ENCODE measurements around the gene TMEM259. TPM values are rescaled to one million over a fixed set of nuclear protein-coding genes. Genes with fewer than 3 reads are reported as not detected.

The TMEM259 gene
- total and polyA plus RNA-seq, 2 of the 13 experiments (the other 11 are each of a cell fraction or from before 2014, with no cell fraction given) = 64.7 to 164 TPM

GRCh38 chr19:970695-971094, 50.2 kb downstream of the TMEM259 start (continued):
- TF ChIP-seq ZNF354B (CRISPR knock-in tag; IDR thresholded peaks at IDR 0.05) (no peak), ATRX (CRISPR knock-in tag; IDR thresholded peaks at IDR 0.05; ENCODE audit: borderline replicate concordance) (no peak), ZNF747 (CRISPR knock-in tag; IDR thresholded peaks at IDR 0.05; ENCODE audit: borderline replicate concordance) (no peak), PATZ1 (CRISPR knock-in tag; IDR thresholded peaks at IDR 0.05) (0 out of 2 replicates have a peak, but pooled peaks have one; percentile 27), ELF4 (CRISPR knock-in tag; IDR thresholded peaks at IDR 0.05; ENCODE audit: borderline replicate concordance) (no peak), POLR2AphosphoS5 (IDR thresholded peaks at IDR 0.05; ENCODE audit: low read depth, low read length) (no peak), HOXA3 (CRISPR knock-in tag; IDR thresholded peaks at IDR 0.05) (peak; percentile 20; the same call in 1 of the 2 replicates), DRAP1 (CRISPR knock-in tag; IDR thresholded peaks at IDR 0.05) (no peak), ZFP37 (CRISPR knock-in tag; IDR thresholded peaks at IDR 0.05; ENCODE audit: borderline replicate concordance) (no peak), TFAP4 (IDR thresholded peaks at IDR 0.05; ENCODE audit: borderline replicate concordance, low read depth) (no peak), ZMYM3 (CRISPR knock-in tag; IDR thresholded peaks at IDR 0.05) (0 out of 2 replicates have a peak, but pooled peaks have one; percentile 29), NFIC (IDR thresholded peaks at IDR 0.05; ENCODE audit: low read length) (no peak), EHMT2 (IDR thresholded peaks at IDR 0.05; ENCODE audit: borderline replicate concordance, low read depth, low read length) (no peak), NRL (CRISPR knock-in tag; IDR thresholded peaks at IDR 0.05; ENCODE audit: borderline replicate concordance) (no peak), STAT5B (CRISPR knock-in tag; IDR thresholded peaks at IDR 0.05) (no peak), MYNN (CRISPR knock-in tag; IDR thresholded peaks at IDR 0.05; ENCODE audit: low read depth) (no peak), LCORL (IDR thresholded peaks at IDR 0.05) (no peak), LCORL (CRISPR knock-in tag; IDR thresholded peaks at IDR 0.05) (no peak), SNAPC5 (CRISPR knock-in tag; IDR thresholded peaks at IDR 0.05; ENCODE audit: borderline replicate concordance) (no peak), ZNF205 (CRISPR knock-in tag; IDR thresholded peaks at IDR 0.05) (no peak), ZNF605 (CRISPR knock-in tag; IDR thresholded peaks at IDR 0.05) (no peak), PAWR (CRISPR knock-in tag; IDR thresholded peaks at IDR 0.05; ENCODE audit: borderline replicate concordance) (no peak), MATR3 (CRISPR knock-in tag; IDR thresholded peaks at IDR 0.05) (no peak), SIN3A (IDR thresholded peaks at IDR 0.05; ENCODE audit: borderline replicate concordance, low read depth, low read length) (no peak), ZNF33A (CRISPR knock-in tag; IDR thresholded peaks at IDR 0.05; ENCODE audit: borderline replicate concordance) (no peak), LBX2 (CRISPR knock-in tag; IDR thresholded peaks at IDR 0.05; ENCODE audit: borderline replicate concordance) (no peak)
- TF ChIP-seq, protein P1, sequence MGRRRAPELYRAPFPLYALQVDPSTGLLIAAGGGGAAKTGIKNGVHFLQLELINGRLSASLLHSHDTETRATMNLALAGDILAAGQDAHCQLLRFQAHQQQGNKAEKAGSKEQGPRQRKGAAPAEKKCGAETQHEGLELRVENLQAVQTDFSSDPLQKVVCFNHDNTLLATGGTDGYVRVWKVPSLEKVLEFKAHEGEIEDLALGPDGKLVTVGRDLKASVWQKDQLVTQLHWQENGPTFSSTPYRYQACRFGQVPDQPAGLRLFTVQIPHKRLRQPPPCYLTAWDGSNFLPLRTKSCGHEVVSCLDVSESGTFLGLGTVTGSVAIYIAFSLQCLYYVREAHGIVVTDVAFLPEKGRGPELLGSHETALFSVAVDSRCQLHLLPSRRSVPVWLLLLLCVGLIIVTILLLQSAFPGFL (CRISPR knock-in tag; IDR thresholded peaks at IDR 0.05) = no peak

Measured in HepG2 (cell line).